ENCODE measurements around the gene PRAMEF4. TPM values are rescaled to one million over a fixed set of nuclear protein-coding genes. Genes with fewer than 3 reads are reported as not detected.
"Not testable (repeated sequence)": the region's sequence is repeated elsewhere in the genome, so short reads cannot be mapped to it uniquely, and the experiment has no call there.

Gene PRAMEF4
- total RNA-seq, 1 donor from 2014 or later: not detected

DNA sequence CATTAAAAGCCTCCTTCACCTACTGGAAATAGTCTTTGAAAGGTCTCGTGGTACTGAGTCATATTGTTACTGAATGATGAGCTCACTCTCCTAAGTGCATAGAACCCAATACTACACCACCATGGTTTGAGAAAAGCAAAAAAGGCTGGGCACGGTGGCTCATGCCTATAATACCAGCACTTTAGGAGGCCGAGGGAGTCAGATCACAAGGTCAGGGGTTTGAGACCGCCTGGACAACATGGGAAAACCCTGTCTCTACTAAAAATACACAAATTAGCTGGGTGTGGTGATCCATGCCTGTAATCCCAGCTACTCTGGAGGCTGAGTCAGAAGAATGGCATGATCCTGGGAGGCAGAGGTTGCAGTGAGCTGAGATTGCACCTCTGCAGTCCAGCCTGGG lies 34.2 kb downstream of the PRAMEF4 start:
- Histone ChIP-seq H3K4me1 (no peaks in the 10 kb centered on the region), H3K36me3 (no peaks in the 10 kb centered on the region), H3K9me3 (no peaks in the 10 kb centered on the region), H3K4me3 (no peak overlapping the region), H3K27me3 (ENCODE audit: low read depth) (no peaks in the 10 kb centered on the region), H3K27ac (no peak overlapping the region)
- ATAC-seq: no peak
- DNase-seq: no peak
- intact Hi-C loops (cut with DNase I): no loop called here
- TF ChIP-seq, protein P1, sequence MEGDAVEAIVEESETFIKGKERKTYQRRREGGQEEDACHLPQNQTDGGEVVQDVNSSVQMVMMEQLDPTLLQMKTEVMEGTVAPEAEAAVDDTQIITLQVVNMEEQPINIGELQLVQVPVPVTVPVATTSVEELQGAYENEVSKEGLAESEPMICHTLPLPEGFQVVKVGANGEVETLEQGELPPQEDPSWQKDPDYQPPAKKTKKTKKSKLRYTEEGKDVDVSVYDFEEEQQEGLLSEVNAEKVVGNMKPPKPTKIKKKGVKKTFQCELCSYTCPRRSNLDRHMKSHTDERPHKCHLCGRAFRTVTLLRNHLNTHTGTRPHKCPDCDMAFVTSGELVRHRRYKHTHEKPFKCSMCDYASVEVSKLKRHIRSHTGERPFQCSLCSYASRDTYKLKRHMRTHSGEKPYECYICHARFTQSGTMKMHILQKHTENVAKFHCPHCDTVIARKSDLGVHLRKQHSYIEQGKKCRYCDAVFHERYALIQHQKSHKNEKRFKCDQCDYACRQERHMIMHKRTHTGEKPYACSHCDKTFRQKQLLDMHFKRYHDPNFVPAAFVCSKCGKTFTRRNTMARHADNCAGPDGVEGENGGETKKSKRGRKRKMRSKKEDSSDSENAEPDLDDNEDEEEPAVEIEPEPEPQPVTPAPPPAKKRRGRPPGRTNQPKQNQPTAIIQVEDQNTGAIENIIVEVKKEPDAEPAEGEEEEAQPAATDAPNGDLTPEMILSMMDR (IDR thresholded peaks at IDR 0.05): no peak

DNA sequence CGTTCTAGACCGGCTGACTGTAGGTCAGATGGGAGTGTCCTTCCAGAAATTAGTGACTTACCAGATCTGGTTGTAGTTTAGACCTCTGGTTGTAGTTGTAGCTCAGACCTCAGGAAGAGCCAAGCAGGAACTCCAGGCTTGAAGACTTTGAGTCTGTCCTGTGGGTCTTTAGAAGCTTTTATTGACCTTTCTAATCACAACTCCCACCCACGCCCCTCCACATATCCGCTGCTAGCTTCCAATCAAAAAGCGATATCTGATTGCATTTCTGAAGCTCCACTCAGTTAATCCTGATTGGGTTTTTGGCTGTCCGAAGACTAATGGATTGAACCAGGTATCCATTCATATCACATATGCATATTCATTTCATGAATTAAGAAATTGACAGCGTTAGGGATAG lies 37.4 kb downstream of the PRAMEF4 start, which contains the start of gene HNRNPCL1:
Gene HNRNPCL1, minus strand, starts transcription at position 101 of the 400 bp plus-strand sequence. CDS start 431 bp downstream, outside the sequence.
- H3K9me3 ChIP-seq; ATAC-seq; H3K4me1 ChIP-seq; H3K36me3 ChIP-seq; H3K27me3 ChIP-seq (ENCODE audit: low read depth); DNase-seq; intact Hi-C loops (cut with DNase I); H3K4me3 ChIP-seq; H3K27ac ChIP-seq: not testable (repeated sequence)

DNA sequence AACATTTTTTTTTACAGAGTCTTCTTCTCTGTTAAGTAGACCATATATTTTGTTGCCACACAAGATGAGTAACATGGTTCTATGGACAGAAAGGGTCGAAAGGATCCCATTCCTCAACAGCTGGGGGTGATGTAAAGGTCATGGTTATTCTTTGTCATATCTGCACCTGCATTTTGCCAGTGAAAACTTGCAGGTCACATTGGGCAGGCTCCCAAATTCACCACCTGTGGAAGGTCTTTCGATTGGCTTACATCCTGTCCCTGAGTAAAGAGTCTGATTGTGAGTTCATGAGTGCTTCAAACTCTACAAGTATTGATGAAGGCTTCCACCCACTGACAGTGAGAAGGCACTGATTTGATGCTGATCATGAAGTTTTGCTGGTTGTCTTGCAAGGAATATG lies 52.8 kb downstream of the PRAMEF4 start:
- intact Hi-C loops (cut with DNase I): not testable (repeated sequence)

DNA sequence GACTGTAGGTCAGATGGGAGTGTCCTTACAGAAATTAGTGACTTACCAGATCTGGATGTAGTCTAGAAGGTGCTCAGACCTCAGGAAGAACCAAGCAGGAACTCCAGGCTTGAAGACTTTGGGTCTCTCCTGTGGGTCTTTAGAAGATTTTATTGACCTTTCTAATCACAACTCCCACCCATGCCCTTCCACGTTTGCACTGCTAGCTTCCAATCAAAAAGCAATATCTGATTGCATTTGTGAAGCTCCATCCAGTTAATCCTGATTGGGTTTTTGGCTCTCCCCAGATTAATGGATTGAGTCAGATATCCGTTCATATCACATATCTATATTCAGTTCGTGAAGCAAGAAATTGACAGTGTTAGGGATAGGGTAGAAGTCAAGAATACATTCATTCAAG lies 54.7 kb downstream of the PRAMEF4 start, which contains the start of gene PRAMEF11:
Gene PRAMEF11, minus strand, starts transcription at position 101 of the 400 bp plus-strand sequence. CDS start 2,621 bp downstream, outside the sequence.
- ATAC-seq; intact Hi-C loops (cut with DNase I); H3K4me3 ChIP-seq; DNase-seq; H3K27me3 ChIP-seq (ENCODE audit: low read depth); H3K36me3 ChIP-seq; H3K27ac ChIP-seq; H3K4me1 ChIP-seq; H3K9me3 ChIP-seq: not testable (repeated sequence)

More for the DNA sequence above, 52.8 kb downstream of the PRAMEF4 start:
- H3K27ac ChIP-seq; H3K9me3 ChIP-seq; H3K4me3 ChIP-seq; H3K4me1 ChIP-seq; ATAC-seq; H3K36me3 ChIP-seq; DNase-seq; H3K27me3 ChIP-seq (ENCODE audit: low read depth): not testable (repeated sequence)

Other genes with a start within 250 kb of the PRAMEF4 start
- gene AADACL4, start 242.1 kb downstream of the PRAMEF4 start, total RNA-seq: not detected
- not detected for gene AADACL3, start 170.1 kb downstream of the PRAMEF4 start, total RNA-seq
- gene CFAP107, start 140.0 kb downstream of the PRAMEF4 start, total RNA-seq: 2.9 TPM
- gene PRAMEF12, start 112.5 kb downstream of the PRAMEF4 start, total RNA-seq: not detected
- not detected for gene PRAMEF1, start 94.8 kb downstream of the PRAMEF4 start, total RNA-seq
- gene PRAMEF11, start 54.8 kb downstream of the PRAMEF4 start, total RNA-seq: not detected
- not detected for gene HNRNPCL1, start 37.5 kb downstream of the PRAMEF4 start, total RNA-seq
- not detected for gene PRAMEF2, start 29.1 kb downstream of the PRAMEF4 start, total RNA-seq
- gene PRAMEF10, start 12.1 kb upstream of the PRAMEF4 start, total RNA-seq: not detected
- not detected for gene PRAMEF7, start 30.4 kb upstream of the PRAMEF4 start, total RNA-seq
- gene PRAMEF6, start 61.4 kb upstream of the PRAMEF4 start, total RNA-seq: not detected
- not detected for gene PRAMEF27, start 170.4 kb upstream of the PRAMEF4 start, total RNA-seq
- not detected for gene HNRNPCL3, start 174.6 kb upstream of the PRAMEF4 start, total RNA-seq
- gene PRAMEF25, start 184.6 kb upstream of the PRAMEF4 start, total RNA-seq: not detected
- not detected for gene HNRNPCL2, start 230.7 kb upstream of the PRAMEF4 start, total RNA-seq